GM23338 (cell line): Measurements from ENCODE around the gene APMAP.

ENCODE experiments used
- CTCF ChIP-seq, 2 experiments: fragments of 200-600 bp in 1 of 2; sonication (generic) in 1 of 2; conservative IDR thresholded peaks; 2 replicates each; pipeline versions ENCODE4 v1.5.1 to v1.6.1; 2016 to 2017; ENCODE audit warnings: antibody characterized with exemption in 2 of 2, low read depth in 2 of 2, mild to moderate bottlenecking in 2 of 2, moderate library complexity in 1 of 2
- EZH2phosphoT487 ChIP-seq: fragments of 200-600 bp; sonication (generic); IDR thresholded peaks from one replicate; pipeline ENCODE4 v1.8.1; 2018; ENCODE audit warnings: antibody characterized with exemption; ENCODE audit not compliant: unreplicated experiment
- POLR2AphosphoS5 ChIP-seq: IDR thresholded peaks from 2 replicates; pipeline ENCODE4 v1.6.1; 2016; ENCODE audit warnings: antibody characterized with exemption, low read depth

- TF ChIP-seq EZH2phosphoT487 (no peak), POLR2AphosphoS5 (no peak), CTCF (conservative IDR thresholded peaks at IDR 0.05; ENCODE audit: low read depth in 2 of 2) (no peak)
Observed at GRCh38 chr20:24938498-24938897, 54.1 kb downstream of the APMAP start.
